Fibroblast of upper back skin (primary cell): ENCODE measurements around the gene DENND4C.
"Not testable (repeated sequence)": the region's sequence is repeated elsewhere in the genome, so short reads cannot be mapped to it uniquely, and the experiment has no call there.

Source experiments
- DNase-seq: peaks from one replicate; pipeline ENCODE4 v3.0.0-alpha.2; 2013

DENND4C gene

GRCh38 chr9:19229595-19230354 is 718 bp upstream of the DENND4C start:
- DNase-seq, result no peak

DNA sequence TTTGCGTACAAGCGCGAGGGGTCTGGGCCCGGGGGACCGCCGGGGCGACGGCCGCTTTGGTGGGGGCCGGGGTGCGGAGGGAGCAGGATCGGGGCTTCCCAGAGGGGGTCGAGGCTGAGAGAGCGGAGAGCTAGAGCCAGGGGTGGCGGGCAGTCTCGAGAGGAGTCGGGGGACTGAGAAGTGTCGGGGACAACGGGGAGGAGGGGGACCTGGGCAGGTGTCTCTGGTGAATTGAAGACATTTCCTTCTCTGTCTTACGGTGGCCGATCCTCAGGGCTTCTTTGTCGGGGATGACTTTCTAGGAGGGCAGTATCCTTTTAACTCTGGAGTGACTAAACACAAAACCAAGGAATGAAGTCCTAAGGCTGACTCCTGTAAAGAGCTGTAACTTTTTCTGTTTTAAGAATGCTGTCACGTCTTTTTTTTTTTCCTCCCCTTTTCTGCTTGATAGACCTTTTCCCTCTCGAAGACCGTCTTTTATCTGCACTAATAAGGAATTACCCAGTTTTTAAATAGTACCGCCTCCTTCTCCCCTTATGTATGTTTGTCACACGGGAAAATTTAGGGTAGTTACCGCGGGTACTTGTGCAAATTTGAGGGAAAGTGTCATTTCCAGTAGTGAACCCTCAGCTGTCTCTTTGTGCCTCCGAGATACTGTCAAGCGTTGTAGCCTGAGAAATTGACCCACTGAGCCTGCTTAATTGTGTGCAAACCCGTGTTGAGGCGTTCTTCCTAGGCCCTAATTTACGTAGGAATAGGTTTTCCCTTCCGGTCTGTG is 822 bp downstream of the DENND4C start:
- no peak for DNase-seq

DNA sequence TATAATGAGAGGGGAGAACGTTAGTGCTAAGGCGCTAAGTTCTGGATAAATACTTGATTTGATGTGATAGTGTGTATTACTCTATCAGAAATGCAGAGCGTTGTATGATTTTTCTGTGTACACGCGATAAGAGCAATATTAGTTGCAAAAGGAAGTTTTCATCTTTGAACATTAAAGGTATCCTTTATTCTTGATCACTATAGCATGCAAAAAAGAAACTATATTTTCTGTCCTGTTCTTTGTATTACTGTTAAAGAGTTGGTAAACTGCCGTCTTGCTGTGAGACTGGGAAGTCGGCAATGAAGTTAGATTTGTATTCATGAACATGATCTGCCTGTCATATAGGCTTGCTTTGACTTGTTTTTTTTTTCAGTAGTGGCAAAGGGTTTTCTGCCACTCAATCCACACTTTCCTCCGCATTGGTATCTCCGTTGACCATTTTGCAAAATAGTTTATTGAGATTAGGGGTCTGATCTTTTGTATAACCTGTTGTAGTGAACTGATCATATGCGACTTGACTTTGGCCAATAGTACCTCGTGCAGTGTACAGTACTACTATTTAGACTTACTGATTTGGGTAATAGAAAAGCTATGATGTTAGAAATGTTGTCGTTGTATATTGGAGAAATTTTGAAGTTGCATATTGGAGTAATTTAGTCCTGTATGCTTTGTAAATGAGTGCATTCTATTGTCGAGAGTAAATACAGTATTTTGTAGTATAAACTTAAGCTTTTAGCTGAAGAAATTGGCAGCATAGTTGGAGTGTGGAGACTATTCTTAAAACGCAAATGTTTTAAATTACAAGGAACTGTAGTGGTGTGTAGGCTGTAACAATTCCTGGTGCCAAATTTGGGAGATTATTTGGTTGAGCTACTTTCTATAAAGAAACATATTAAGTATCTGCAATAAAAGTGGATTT is 1.7 kb downstream of the DENND4C start:
- DNase-seq, result no peak

DNA sequence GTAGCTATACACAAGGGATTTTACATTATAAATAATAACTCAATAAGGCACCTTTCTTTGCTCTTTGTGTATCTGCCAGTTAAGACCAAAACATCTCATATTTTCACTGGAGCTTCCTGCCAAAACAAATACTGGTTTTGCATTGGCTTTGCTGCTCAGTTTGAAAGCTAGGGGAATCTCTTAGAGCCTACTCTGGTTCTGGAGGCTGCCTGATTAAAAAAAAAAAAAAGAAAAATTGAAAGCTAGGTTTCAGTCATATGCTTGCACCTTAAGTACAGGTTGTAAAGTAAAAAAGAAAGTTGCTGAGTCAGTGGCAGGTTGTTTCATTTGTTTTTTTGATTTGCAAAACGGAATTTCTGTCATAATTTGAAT is 2.3 kb downstream of the DENND4C start:
- DNase-seq, result peak; percentile 31

- DNase-seq, result no peak
These were observed 2.9 kb downstream of the DENND4C start for GRCh38 chr9:19233344-19233743.

- no peak for DNase-seq
These were observed 9.5 kb downstream of the DENND4C start for GRCh38 chr9:19239955-19240354.

GRCh38 chr9:19241728-19242127 is 11.2 kb downstream of the DENND4C start:
- DNase-seq, result no peak

GRCh38 chr9:19243366-19244033 is 13.0 kb downstream of the DENND4C start:
- DNase-seq, result no peak

- no peak for DNase-seq
These were observed 16.4 kb downstream of the DENND4C start for GRCh38 chr9:19246891-19247290.

GRCh38 chr9:19247420-19247819 is 16.9 kb downstream of the DENND4C start:
- DNase-seq, result no peak

DNA sequence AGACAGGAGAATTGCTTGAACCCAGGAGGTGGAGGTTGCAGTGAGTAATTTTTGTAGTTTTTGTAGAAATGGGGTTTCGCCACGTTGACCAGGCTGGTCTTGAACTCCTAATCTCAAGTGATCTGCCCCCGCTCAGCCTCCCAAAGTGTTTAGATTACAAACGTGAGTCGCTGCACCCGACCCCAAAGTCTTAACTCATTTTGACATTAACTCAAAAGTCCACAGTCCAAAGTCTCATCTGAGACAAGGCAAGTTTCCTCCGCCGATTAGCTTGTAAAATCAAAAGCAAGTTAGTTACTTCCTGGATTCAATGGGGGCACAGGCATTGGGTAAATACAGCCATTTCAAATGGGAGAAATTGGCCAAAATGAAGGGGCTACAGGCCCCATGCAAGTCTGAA is 19.9 kb downstream of the DENND4C start:
- DNase-seq, result not testable (repeated sequence)

DNA sequence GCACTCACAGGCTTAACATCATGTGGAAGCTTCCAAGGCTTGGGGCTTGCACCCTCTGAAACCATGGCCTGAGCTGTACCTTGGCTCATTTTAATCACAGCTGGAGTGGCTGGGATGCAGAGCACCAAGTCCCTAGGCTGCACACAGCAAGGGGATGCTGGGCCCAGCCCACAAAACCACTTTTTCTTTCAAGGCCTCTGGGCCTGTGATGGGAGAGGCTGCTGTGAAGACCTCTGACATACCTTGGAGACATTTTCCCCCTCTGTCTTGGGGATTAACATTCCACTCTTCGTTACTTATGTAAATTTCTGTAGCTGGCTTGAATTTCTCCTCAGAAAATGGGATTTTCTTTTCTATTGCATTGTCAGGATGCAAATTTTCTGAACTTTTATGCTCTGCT is 20.7 kb downstream of the DENND4C start:
- not testable (repeated sequence) for DNase-seq

GRCh38 chr9:19251622-19252021 is 21.1 kb downstream of the DENND4C start:
- DNase-seq, result not testable (repeated sequence)

- DNase-seq, result no peak
These were observed 21.8 kb downstream of the DENND4C start for GRCh38 chr9:19252174-19252884.

DNA sequence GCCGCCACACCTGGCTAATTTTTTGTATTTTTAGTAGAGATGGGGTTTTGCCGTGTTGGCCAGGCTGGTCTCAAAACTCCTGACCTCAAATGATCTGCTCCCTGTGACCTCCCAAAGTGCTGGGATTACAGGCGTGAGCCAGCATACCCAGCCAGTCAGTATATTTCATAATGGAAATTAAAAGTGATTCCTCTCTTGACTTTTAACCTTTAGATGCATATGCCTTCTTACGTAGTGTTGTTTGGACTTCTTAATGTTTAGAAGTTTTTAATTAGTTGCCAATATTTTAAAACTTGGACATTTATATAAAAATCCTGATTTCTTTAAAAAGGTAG is 22.4 kb downstream of the DENND4C start:
- no peak for DNase-seq

DNA sequence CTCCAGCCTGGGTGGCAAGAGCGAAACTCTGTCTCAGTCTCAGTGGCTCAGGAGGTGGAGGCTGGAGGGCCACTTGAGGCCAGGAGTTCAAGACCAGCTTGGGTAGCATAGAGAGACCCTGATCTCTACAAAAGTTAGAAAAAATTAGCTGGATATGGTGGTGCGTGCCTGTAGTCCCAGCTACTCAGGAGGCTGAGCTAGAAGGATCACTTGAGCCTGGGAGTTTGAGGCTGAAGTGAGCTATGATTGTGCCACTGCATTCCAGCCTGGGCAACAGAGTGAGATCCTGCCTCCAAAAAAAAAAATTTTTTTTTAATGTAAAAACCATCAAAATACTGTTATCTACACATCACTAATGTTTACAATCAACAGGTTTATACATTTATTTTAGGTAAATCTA is 24.6 kb downstream of the DENND4C start:
- no peak for DNase-seq

DNA sequence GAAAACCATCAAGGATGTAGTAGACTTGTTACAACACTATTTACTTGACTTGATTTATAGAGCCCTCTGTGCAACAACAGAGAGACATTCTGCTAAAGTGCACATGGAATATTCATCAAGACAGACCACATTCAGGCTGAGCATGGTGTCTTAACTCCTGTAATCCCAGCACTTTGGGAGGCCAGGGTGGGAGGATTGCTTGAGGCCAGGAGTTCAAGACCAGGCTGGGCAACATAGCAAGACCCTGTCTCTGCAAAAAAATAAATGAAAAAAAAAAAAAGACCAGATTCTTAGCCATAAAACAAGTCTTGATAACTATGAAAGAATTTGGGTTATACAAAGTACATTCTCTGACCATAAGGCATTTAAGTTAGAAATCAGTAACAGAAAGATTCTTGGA is 25.3 kb downstream of the DENND4C start:
- no peak for DNase-seq

GRCh38 chr9:19259665-19260255 is 29.3 kb downstream of the DENND4C start:
- DNase-seq, result not testable (repeated sequence)

- DNase-seq, result not testable (repeated sequence)
These were observed 35.1 kb downstream of the DENND4C start for GRCh38 chr9:19265602-19266001.

DNA sequence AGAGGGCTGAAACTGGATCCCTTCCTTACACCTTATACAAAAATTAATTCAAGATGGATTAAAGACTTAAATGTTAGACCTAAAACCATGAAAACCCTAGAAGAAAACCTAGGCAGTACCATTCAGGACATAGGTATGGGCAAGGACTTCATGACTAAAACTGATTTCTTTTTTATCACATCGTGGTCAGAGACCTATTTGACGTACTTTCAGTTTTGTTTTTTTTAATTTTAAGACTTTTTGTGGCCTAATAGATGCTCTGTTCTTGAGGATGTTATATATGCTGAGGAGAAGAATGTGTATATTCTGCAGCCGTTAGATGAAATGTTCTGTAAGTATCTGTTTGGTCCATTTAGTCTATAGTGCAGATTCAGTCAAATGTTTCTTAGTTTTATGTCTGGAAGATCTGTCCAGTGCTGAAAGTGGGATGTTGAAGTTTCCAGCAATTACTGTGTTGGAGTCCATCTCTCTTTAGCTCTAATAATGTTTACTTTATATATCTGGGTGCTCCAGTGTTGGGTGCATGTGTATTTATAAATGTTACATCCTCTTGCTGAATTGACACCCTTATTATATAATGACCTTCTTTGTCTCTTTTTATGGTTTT is 36.4 kb downstream of the DENND4C start:
- not testable (repeated sequence) for DNase-seq

- DNase-seq, result no peak
These were observed 39.1 kb downstream of the DENND4C start for GRCh38 chr9:19269582-19269981.
